Left lobe of liver (tissue), 2 donors: ENCODE results near the gene CLSTN1. TPM values are rescaled to one million over a fixed set of nuclear protein-coding genes. Genes with fewer than 3 reads are reported as not detected.
A peak's percentile ranks its signal among the peaks of the same experiment; 100 is the strongest.
"Not testable (repeated sequence)": the region's sequence is repeated elsewhere in the genome, so short reads cannot be mapped to it uniquely, and the experiment has no call there.

Experiments used
- ATAC-seq: fragments of 200-7000 bp; cut with Tn5 transposase; one replicate; pipeline ENCODE4 v1.9.1; 2020; ENCODE audit warnings: mild to moderate bottlenecking, moderate library complexity
- DNase-seq: peaks from one replicate; pipeline ENCODE4 v3.0.0-alpha.2; 2020; ENCODE audit warnings: low spot score
- total RNA-seq: library from RNA; stranded (reverse); gene quantifications from one replicate; pipeline ENCODE4 v1.2.1, GENCODE V29; 2021
- donor health status: DM: no; HTN: no; CAD: no; lungs with moderate emphysema.
- donor health status: DM: no; HTN: yes; CAD: no.

CLSTN1 gene
- total RNA-seq, 1 donor from 2014 or later: 8.1 TPM

- ATAC-seq: no peak
- no peak for DNase-seq
Measured at GRCh38 chr1:9768983-9769382, 54.8 kb downstream of the CLSTN1 start.

GRCh38 chr1:9767964-9768668, 55.6 kb downstream of the CLSTN1 start:
- ATAC-seq (no peak), DNase-seq (no peak)

- DNase-seq: no peak
- ATAC-seq: no peak
Measured at GRCh38 chr1:9766759-9767442, 56.9 kb downstream of the CLSTN1 start.

GRCh38 chr1:9764550-9764949, 59.2 kb downstream of the CLSTN1 start:
- DNase-seq: no peak
- ATAC-seq: no peak

GRCh38 chr1:9763914-9764313, 59.9 kb downstream of the CLSTN1 start:
- ATAC-seq (no peak), DNase-seq (no peak)

- not testable (repeated sequence) for ATAC-seq, DNase-seq
Measured at GRCh38 chr1:9762446-9762845, 61.3 kb downstream of the CLSTN1 start.

GRCh38 chr1:9761855-9762254, 61.9 kb downstream of the CLSTN1 start:
- ATAC-seq: no peak
- DNase-seq: no peak

GRCh38 chr1:9760824-9761223, 62.9 kb downstream of the CLSTN1 start:
- ATAC-seq (no peak), DNase-seq (no peak)

- ATAC-seq: peak; percentile 89
Measured at GRCh38 chr1:9759939-9760338, 63.8 kb downstream of the CLSTN1 start.

GRCh38 chr1:9758559-9759121, 65.1 kb downstream of the CLSTN1 start:
- DNase-seq: no peak
- no peak for ATAC-seq

More at GRCh38 chr1:9759939-9760338, 63.8 kb downstream of the CLSTN1 start:
- no peak for DNase-seq

GRCh38 chr1:9755441-9755995, 68.2 kb downstream of the CLSTN1 start:
- ATAC-seq (no peak), DNase-seq (no peak)

- ATAC-seq (no peak), DNase-seq (no peak)
Measured at GRCh38 chr1:9753121-9753531, 70.6 kb downstream of the CLSTN1 start.

- ATAC-seq: no peak
- no peak for DNase-seq
Measured at GRCh38 chr1:9751971-9752370, 71.8 kb downstream of the CLSTN1 start.

GRCh38 chr1:9749361-9749760, 74.4 kb downstream of the CLSTN1 start:
- no peak for DNase-seq
- no peak for ATAC-seq

GRCh38 chr1:9748391-9748790, 75.4 kb downstream of the CLSTN1 start:
- DNase-seq, ATAC-seq: not testable (repeated sequence)

GRCh38 chr1:9746651-9747050, 77.1 kb downstream of the CLSTN1 start:
- ATAC-seq (no peak), DNase-seq (no peak)

GRCh38 chr1:9746211-9746610, 77.6 kb downstream of the CLSTN1 start:
- no peak for DNase-seq

GRCh38 chr1:9744106-9744799, 79.5 kb downstream of the CLSTN1 start:
- DNase-seq (no peak), ATAC-seq (no peak)

More at GRCh38 chr1:9746211-9746610, 77.6 kb downstream of the CLSTN1 start:
- ATAC-seq: no peak

- no peak for DNase-seq
- ATAC-seq: no peak
Measured at GRCh38 chr1:9737671-9738070, 86.1 kb downstream of the CLSTN1 start.

- ATAC-seq (peak; percentile 54), DNase-seq (no peak)
Measured at GRCh38 chr1:9737057-9737456, 86.7 kb downstream of the CLSTN1 start.

- ATAC-seq: no peak
Measured at GRCh38 chr1:9736241-9736640, 87.5 kb downstream of the CLSTN1 start.

More at GRCh38 chr1:9736241-9736640, 87.5 kb downstream of the CLSTN1 start:
- DNase-seq: no peak
